HG03469 (cell line): ENCODE measurements around the gene NR3C1.

ENCODE experiments used
- ATAC-seq: cut with Tn5 transposase; IDR thresholded peaks from one replicate; pipeline ENCODE4 v1.9.1; 2021; ENCODE audit warnings: mild to moderate bottlenecking, moderate library complexity, moderate number of reproducible peaks; ENCODE audit not compliant: unreplicated experiment

Gene NR3C1

GRCh38 chr5:143372187-143372829 is 31.2 kb downstream of the NR3C1 start:
- ATAC-seq: no peak

GRCh38 chr5:143370440-143370839 is 33.0 kb downstream of the NR3C1 start:
- no peak for ATAC-seq

- ATAC-seq: no peak
Measured at GRCh38 chr5:143364061-143364460, 39.4 kb downstream of the NR3C1 start.

GRCh38 chr5:143362664-143363227 is 40.7 kb downstream of the NR3C1 start:
- ATAC-seq: no peak

GRCh38 chr5:143361438-143361837 is 42.0 kb downstream of the NR3C1 start:
- ATAC-seq: no peak

GRCh38 chr5:143360755-143361154 is 42.7 kb downstream of the NR3C1 start:
- no peak for ATAC-seq

GRCh38 chr5:143359869-143360268 is 43.6 kb downstream of the NR3C1 start:
- no peak for ATAC-seq

- no peak for ATAC-seq
Measured at GRCh38 chr5:143356855-143357583, 46.5 kb downstream of the NR3C1 start.

GRCh38 chr5:143355710-143356109 is 47.8 kb downstream of the NR3C1 start:
- no peak for ATAC-seq

GRCh38 chr5:143354025-143354424 is 49.5 kb downstream of the NR3C1 start:
- ATAC-seq: no peak

- no peak for ATAC-seq
Measured at GRCh38 chr5:143352691-143353090, 50.8 kb downstream of the NR3C1 start.

- ATAC-seq: no peak
Measured at GRCh38 chr5:143350751-143351602, 52.5 kb downstream of the NR3C1 start.

- no peak for ATAC-seq
Measured at GRCh38 chr5:143350341-143350740, 53.1 kb downstream of the NR3C1 start.

GRCh38 chr5:143349177-143349576 is 54.3 kb downstream of the NR3C1 start:
- ATAC-seq: no peak

- no peak for ATAC-seq
Measured at GRCh38 chr5:143347698-143348344, 55.7 kb downstream of the NR3C1 start.

GRCh38 chr5:143347046-143347445 is 56.4 kb downstream of the NR3C1 start:
- ATAC-seq: no peak

GRCh38 chr5:143345671-143346440 is 57.6 kb downstream of the NR3C1 start:
- ATAC-seq: no peak

- ATAC-seq: no peak
Measured at GRCh38 chr5:143343042-143343441, 60.4 kb downstream of the NR3C1 start.

- ATAC-seq: no peak
Measured at GRCh38 chr5:143342607-143343006, 60.9 kb downstream of the NR3C1 start.
